ENCODE measurements around the gene TRMT2B. TPM values are rescaled to one million over a fixed set of nuclear protein-coding genes. Genes with fewer than 3 reads are reported as not detected.

The TRMT2B gene
- total and polyA plus RNA-seq, 2 of the 13 experiments (the other 11 are each of a cell fraction or from before 2014, with no cell fraction given), result 7.0 to 11.2 TPM

DNA sequence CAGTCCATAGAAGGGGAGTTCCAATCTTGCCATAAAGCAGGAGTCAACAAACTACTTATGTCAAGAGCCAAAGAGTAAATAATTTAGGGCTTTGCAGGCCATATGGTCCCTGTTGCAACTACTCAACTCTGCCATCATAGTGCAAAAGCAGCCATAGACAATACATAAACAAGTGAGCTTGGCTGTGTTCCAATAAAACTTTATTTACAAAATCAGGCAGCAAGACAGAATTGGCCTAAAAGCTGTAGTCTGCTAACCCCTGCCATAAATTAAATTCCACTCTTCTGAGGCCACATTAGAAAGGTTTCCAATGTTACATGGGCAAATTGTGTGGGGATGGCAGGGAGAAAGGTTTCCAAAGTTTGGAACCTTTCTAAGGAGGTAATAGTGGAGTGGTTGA lies 14.7 kb downstream of the TRMT2B start:
- ChIA-PET POLR2A (no interaction called here), CTCF (ENCODE audit: low intra/inter-chr PET ratio, low total read pairs) (no interaction called here)
- Histone ChIP-seq H3K9me3 (ENCODE audit: low read length) (no peaks in the 10 kb centered on the region), H3K79me2 (ENCODE audit: insufficient read depth, low read length) (no peaks in the 10 kb centered on the region), H2AFZ (ENCODE audit: low read length) (no peak overlapping the region), H3K4me3 (replicated peaks in 1 of 3; ENCODE audit: insufficient read depth in 1 of 3, low read depth in 2 of 3, low read length in 3 of 3) (no peak overlapping the region), H3K36me3 (replicated peaks in 1 of 2; ENCODE audit: control insufficient read depth in 1 of 2, insufficient read depth in 2 of 2, low read length in 2 of 2) (0 out of 5 replicates have a peak, but pooled peaks cover 0 to 4% of the 10 kb centered on the region in 2 experiments), H3K4me1 (ENCODE audit: insufficient read depth, low read length) (no peaks in the 10 kb centered on the region), H4K20me1 (ENCODE audit: insufficient read depth, low read length) (no peaks in the 10 kb centered on the region), H3K27ac (ENCODE audit: extremely low read length, insufficient read depth, low read length) (no peak overlapping the region), H3K27me3 (ENCODE audit: control insufficient read depth in 1 of 2, insufficient read depth in 2 of 2, low read length in 2 of 2) (no peaks in the 10 kb centered on the region), H3K4me2 (ENCODE audit: low read depth, low read length) (no peak overlapping the region), H3K9ac (ENCODE audit: insufficient read depth, low read depth, low read length) (no peak overlapping the region)
- intact Hi-C loops (cut with micrococcal nuclease; ENCODE audit: unreplicated experiment), result no loop called here
- FAIRE-seq (no peak), DNase-seq (ENCODE audit: low spot score) (no peak), ATAC-seq (no peak)
- in situ Hi-C loops (cut with HindIII; ENCODE audit: extremely low pct_ligation_motif_present, low pct_unique_long_range_greater_than_20kb), result no loop called here
- TF ChIP-seq MEF2D (CRISPR knock-in tag; IDR thresholded peaks at IDR 0.05) (no peak), NR2F2 (IDR thresholded peaks at IDR 0.05; ENCODE audit: borderline replicate concordance, low read depth) (no peak), FIP1L1 (IDR thresholded peaks at IDR 0.05; ENCODE audit: borderline replicate concordance, insufficient read depth, low read depth, low read length) (no peak), KDM1A (CRISPR knock-in tag; IDR thresholded peaks at IDR 0.05) (no peak)
- BruUV-seq (replicated peaks), result no TSS peak

DNA sequence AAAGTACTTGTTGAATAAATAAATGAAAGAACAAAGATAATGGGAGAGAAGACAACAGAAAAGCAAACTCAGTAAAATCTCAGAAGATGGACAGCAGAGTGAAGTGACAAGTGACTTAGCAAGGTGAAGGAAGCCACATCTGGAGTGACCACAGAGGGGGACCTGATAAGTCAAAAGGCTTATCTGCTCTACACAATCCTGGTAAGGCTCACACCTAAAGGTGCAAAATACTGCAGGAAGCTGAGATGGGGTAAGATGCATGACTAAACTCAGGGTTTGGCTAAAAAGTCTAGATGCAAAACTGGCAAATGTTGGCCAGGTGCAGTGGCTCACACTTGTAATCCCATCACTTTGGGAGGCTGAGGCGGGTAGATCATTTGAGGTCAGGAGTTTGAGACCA lies 22.2 kb downstream of the TRMT2B start:
- in situ Hi-C loops (cut with HindIII; ENCODE audit: extremely low pct_ligation_motif_present, low pct_unique_long_range_greater_than_20kb) (no loop called here), intact Hi-C loops (cut with micrococcal nuclease; ENCODE audit: unreplicated experiment) (no loop called here)
- no peaks in the 10 kb centered on the region; a peak in 1 of 5 replicates for H3K36me3 ChIP-seq (replicated peaks in 1 of 2; ENCODE audit: control insufficient read depth in 1 of 2, insufficient read depth in 2 of 2, low read length in 2 of 2)
- no peak overlapping the region for H3K4me3 ChIP-seq (replicated peaks in 1 of 3; ENCODE audit: insufficient read depth in 1 of 3, low read depth in 2 of 3, low read length in 3 of 3)
- WGBS (ENCODE audit: low lambda C conversion rate), result no CpG with 5 or more reads among the region's 1 CpG
- FAIRE-seq, result no peak
- H3K27me3 ChIP-seq (ENCODE audit: control insufficient read depth in 1 of 2, insufficient read depth in 2 of 2, low read length in 2 of 2), result no peaks in the 10 kb centered on the region
- ChIA-PET POLR2A (no interaction called here), CTCF (ENCODE audit: low intra/inter-chr PET ratio, low total read pairs) (no interaction called here)
- no peaks in the 10 kb centered on the region for H3K9me3 ChIP-seq (ENCODE audit: low read length)
- H3K9ac ChIP-seq (ENCODE audit: insufficient read depth, low read depth, low read length), result no peak overlapping the region
- H2AFZ ChIP-seq (ENCODE audit: low read length), result no peak overlapping the region
- H4K20me1 ChIP-seq (ENCODE audit: insufficient read depth, low read length), result no peaks in the 10 kb centered on the region
- H3K4me1 ChIP-seq (ENCODE audit: insufficient read depth, low read length), result no peaks in the 10 kb centered on the region
- no peak for ATAC-seq
- DNase-seq (ENCODE audit: low spot score), result no peak
- no peaks in the 10 kb centered on the region for H3K79me2 ChIP-seq (ENCODE audit: insufficient read depth, low read length)
- no peak overlapping the region for H3K27ac ChIP-seq (ENCODE audit: extremely low read length, insufficient read depth, low read length)
- TF ChIP-seq ZNF781 (CRISPR knock-in tag; IDR thresholded peaks at IDR 0.05; ENCODE audit: borderline replicate concordance, not compliant biosample characterization) (no peak), ZKSCAN1 (IDR thresholded peaks at IDR 0.05; ENCODE audit: low read length) (no peak), SP5 (CRISPR knock-in tag; IDR thresholded peaks at IDR 0.05; ENCODE audit: borderline replicate concordance, low read depth) (no peak), HOXA9 (CRISPR knock-in tag; IDR thresholded peaks at IDR 0.05; ENCODE audit: borderline replicate concordance) (no peak), HNRNPL (IDR thresholded peaks at IDR 0.05; ENCODE audit: low read depth, low read length) (no peak), GATA4 (IDR thresholded peaks at IDR 0.05; ENCODE audit: borderline replicate concordance, low read depth) (no peak), TBX3 (IDR thresholded peaks at IDR 0.05; ENCODE audit: borderline replicate concordance) (no peak), ZBTB20 (CRISPR knock-in tag; IDR thresholded peaks at IDR 0.05; ENCODE audit: borderline replicate concordance, low read depth) (no peak), ZNF205 (CRISPR knock-in tag; IDR thresholded peaks at IDR 0.05) (no peak), CHD4 (IDR thresholded peaks at IDR 0.05; ENCODE audit: borderline replicate concordance, low read length) (no peak), MTF2 (CRISPR knock-in tag; IDR thresholded peaks at IDR 0.05; ENCODE audit: borderline replicate concordance) (no peak), ATF7-NPFF (CRISPR knock-in tag; IDR thresholded peaks at IDR 0.05; ENCODE audit: low read depth) (no peak)
- TF ChIP-seq, protein P1, sequence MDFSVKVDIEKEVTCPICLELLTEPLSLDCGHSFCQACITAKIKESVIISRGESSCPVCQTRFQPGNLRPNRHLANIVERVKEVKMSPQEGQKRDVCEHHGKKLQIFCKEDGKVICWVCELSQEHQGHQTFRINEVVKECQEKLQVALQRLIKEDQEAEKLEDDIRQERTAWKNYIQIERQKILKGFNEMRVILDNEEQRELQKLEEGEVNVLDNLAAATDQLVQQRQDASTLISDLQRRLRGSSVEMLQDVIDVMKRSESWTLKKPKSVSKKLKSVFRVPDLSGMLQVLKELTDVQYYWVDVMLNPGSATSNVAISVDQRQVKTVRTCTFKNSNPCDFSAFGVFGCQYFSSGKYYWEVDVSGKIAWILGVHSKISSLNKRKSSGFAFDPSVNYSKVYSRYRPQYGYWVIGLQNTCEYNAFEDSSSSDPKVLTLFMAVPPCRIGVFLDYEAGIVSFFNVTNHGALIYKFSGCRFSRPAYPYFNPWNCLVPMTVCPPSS (IDR thresholded peaks at IDR 0.05), result no peak
- TF ChIP-seq, protein P2, sequence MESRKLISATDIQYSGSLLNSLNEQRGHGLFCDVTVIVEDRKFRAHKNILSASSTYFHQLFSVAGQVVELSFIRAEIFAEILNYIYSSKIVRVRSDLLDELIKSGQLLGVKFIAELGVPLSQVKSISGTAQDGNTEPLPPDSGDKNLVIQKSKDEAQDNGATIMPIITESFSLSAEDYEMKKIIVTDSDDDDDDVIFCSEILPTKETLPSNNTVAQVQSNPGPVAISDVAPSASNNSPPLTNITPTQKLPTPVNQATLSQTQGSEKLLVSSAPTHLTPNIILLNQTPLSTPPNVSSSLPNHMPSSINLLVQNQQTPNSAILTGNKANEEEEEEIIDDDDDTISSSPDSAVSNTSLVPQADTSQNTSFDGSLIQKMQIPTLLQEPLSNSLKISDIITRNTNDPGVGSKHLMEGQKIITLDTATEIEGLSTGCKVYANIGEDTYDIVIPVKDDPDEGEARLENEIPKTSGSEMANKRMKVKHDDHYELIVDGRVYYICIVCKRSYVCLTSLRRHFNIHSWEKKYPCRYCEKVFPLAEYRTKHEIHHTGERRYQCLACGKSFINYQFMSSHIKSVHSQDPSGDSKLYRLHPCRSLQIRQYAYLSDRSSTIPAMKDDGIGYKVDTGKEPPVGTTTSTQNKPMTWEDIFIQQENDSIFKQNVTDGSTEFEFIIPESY (CRISPR knock-in tag; IDR thresholded peaks at IDR 0.05), result no peak
- no peak overlapping the region for H3K4me2 ChIP-seq (ENCODE audit: low read depth, low read length)
- BruUV-seq (replicated peaks), result no TSS peak
